Kasumi-1 (cell line): ENCODE results near the gene DOK6.

ENCODE experiments used
- DNase-seq, 2 experiments: peaks; one replicate each; lab custom pipeline; 2025; lab: John Stamatoyannopoulos, UW

DOK6 gene

GRCh38 chr18:69752737-69753380 is 352.2 kb downstream of the DOK6 start:
- DNase-seq, result no peak

GRCh38 chr18:69754108-69754507 is 353.4 kb downstream of the DOK6 start:
- DNase-seq, result no peak

GRCh38 chr18:69755041-69755440 is 354.4 kb downstream of the DOK6 start:
- no peak for DNase-seq

GRCh38 chr18:69755856-69756496 is 355.3 kb downstream of the DOK6 start:
- DNase-seq, result no peak

GRCh38 chr18:69757733-69758132 is 357.0 kb downstream of the DOK6 start:
- DNase-seq, result no peak

GRCh38 chr18:69758458-69758857 is 357.8 kb downstream of the DOK6 start:
- no peak for DNase-seq

- no peak for DNase-seq
Measured at GRCh38 chr18:69759046-69759445, 358.4 kb downstream of the DOK6 start.

GRCh38 chr18:69763002-69763401 is 362.3 kb downstream of the DOK6 start:
- no peak for DNase-seq

- DNase-seq, result no peak
Measured at GRCh38 chr18:69763821-69764220, 363.1 kb downstream of the DOK6 start.

GRCh38 chr18:69770238-69770637 is 369.6 kb downstream of the DOK6 start:
- DNase-seq, result no peak

- DNase-seq, result peak; percentile 68
Measured at GRCh38 chr18:69774831-69775230, 374.1 kb downstream of the DOK6 start.

- no peak for DNase-seq
Measured at GRCh38 chr18:69777248-69777647, 376.6 kb downstream of the DOK6 start.

- DNase-seq, result no peak
Measured at GRCh38 chr18:69778680-69779079, 378.0 kb downstream of the DOK6 start.

- DNase-seq, result no peak
Measured at GRCh38 chr18:69780851-69781250, 380.2 kb downstream of the DOK6 start.

GRCh38 chr18:69784815-69785214 is 384.1 kb downstream of the DOK6 start:
- DNase-seq, result no peak

- DNase-seq, result no peak
Measured at GRCh38 chr18:69785466-69785865, 384.8 kb downstream of the DOK6 start.

- no peak for DNase-seq
Measured at GRCh38 chr18:69786427-69786826, 385.7 kb downstream of the DOK6 start.

GRCh38 chr18:69787825-69788547 is 387.3 kb downstream of the DOK6 start:
- no peak for DNase-seq

- DNase-seq, result no peak
Measured at GRCh38 chr18:69789794-69790193, 389.1 kb downstream of the DOK6 start.

- DNase-seq, result no peak
Measured at GRCh38 chr18:69790649-69791048, 390.0 kb downstream of the DOK6 start.

GRCh38 chr18:69795791-69796190 is 395.1 kb downstream of the DOK6 start:
- no peak for DNase-seq

GRCh38 chr18:69804776-69805501 is 404.3 kb downstream of the DOK6 start:
- DNase-seq, result no peak

- no peak for DNase-seq
Measured at GRCh38 chr18:69808399-69808798, 407.7 kb downstream of the DOK6 start.
